NCI-H460 (cell line): ENCODE measurements around the gene FLVCR2. TPM values are rescaled to one million over a fixed set of nuclear protein-coding genes. Genes with fewer than 3 reads are reported as not detected.

Experiments
- DNase-seq: peaks from one replicate; pipeline ENCODE4 v3.0.0-alpha.2; 2016; ENCODE audit warnings: low read depth; ENCODE audit errors: extremely low read depth
- total RNA-seq: library from RNA; depleted of rRNA; stranded (reverse); fragments of >200 nt; shearing (Covaris generic); gene quantifications from 2 replicates; pipeline ENCODE4 v1.2.3, GENCODE V29; 2014

The FLVCR2 gene
- total RNA-seq, 1 experiment from 2014 or later: 0.62 TPM

DNA sequence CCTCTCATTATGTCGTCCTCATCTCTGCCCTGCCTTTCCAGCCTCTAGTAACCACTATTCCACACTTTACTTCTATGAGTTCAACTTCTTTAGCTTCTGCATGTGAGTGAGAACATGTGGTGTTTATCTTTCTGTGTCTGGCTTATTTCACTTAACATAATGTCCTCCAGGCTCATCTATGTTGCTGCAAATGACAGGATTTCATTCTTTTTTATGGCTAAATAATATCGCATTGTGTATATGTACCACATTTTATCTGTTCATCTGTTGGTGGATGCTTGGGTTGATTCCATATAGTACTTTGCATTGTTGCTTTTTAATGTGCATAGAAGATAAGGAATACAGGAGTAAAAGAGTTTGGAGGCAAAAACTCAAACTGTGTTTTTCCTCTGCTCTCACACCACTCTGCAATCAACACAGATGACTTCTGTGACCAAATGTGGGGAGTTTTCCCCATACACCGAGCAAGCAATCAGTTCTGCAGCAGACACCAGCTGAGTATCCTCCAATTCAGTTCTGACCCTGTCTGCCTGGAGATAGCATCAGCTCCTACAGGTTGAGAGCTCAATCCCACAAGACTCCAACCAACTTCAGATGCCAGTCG is 24.6 kb upstream of the FLVCR2 start:
- no peak for DNase-seq

DNA sequence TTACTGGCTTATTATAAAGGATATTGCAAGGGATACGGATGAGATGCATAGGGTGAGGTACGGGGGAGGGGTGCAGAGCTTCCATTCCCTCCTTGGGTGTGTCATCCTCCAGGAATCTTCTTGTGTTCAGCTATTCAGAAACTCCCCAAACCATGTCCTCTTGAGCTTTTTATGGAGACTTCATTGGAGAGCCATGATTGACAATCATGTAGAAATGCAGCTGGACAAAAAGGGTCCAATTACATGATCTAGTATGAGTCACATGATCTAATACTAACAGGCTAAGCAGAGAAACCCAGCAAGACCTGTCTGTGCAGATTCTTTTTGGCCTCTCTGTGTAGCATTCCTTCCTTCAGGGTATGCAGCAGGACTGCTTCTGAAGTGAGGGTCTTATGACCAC is 23.9 kb upstream of the FLVCR2 start:
- DNase-seq: no peak

DNA sequence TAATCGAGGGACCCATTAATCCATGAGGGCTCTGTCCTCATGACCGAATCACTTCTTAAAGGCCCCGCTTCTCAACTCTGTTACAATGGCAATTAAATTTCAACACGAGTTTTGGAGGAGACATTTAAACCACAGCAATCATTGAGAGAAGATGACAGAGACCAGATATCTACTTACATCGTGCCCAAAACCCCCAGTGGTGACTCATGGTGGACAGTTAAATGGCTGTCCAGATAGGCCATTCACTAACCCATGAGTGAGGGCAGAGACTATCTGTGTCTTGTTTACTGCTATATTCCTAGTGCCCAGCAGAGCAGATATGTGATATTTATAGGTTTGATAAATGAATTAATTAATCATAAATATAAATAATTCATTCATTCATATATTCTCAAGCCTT is 20.0 kb upstream of the FLVCR2 start:
- DNase-seq: no peak

DNA sequence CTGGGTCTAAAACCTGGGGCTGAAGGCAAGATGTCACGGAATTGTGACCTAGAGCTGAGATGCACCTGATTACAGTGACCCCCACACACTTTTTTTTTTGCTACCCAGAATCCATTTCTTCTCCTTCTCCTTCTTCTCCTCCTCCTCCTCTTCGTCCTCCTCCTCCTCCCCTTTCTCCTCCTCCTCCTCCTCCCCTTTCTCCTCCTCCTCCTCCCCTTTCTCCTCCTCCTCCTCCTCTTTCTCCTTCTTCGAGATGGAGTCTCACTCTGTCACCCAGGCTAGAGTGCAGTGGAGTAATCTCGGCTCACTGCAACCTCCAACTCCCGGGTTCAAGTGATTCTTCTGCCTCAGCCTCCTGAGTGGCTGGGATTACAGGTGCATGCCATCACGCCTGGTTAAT is 19.4 kb upstream of the FLVCR2 start:
- DNase-seq: no peak

- no peak for DNase-seq
Measured at GRCh38 chr14:75559451-75560222, 18.8 kb upstream of the FLVCR2 start.

GRCh38 chr14:75561013-75561432 is 17.4 kb upstream of the FLVCR2 start:
- peak; percentile 70 for DNase-seq

DNA sequence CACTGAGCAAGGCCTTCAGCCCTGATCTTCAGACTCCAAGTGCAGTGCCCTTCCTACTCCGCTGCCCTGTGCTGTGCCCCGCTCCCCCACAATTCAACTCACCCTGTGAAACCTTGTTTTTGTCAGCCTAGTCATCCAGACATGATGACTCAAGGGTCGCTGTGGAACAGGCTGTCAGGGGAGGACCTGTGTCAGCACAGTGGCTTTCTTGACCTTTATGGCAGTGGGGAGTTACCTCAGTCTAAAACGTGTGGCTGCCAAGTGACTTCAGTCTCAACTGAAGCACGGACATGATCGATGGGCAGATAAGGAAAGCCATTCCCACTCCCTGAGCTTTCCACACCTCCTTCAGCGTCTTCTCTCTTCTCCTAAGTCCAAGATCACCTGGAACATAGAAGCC is 16.3 kb upstream of the FLVCR2 start:
- DNase-seq: no peak

DNA sequence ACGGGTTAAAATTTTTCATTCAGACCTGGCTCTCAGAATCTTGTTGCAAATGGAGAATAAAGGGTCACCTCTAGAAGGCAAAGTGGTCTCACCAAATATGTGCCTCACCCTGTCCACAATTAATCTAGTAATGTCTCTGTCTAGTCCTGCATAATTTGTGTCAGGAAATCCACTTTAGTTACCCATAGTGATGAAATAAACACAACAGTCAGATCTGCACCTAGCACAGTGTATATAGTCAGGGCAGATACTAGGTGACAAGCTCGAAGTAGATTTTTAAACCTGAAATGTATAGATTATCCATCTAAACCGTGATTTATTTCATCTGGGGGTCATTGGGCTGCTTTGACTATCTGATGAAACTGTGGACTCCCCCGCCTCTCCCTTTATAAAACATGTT is 15.9 kb upstream of the FLVCR2 start:
- DNase-seq: no peak

GRCh38 chr14:75563931-75564330 is 14.5 kb upstream of the FLVCR2 start:
- DNase-seq: no peak

DNA sequence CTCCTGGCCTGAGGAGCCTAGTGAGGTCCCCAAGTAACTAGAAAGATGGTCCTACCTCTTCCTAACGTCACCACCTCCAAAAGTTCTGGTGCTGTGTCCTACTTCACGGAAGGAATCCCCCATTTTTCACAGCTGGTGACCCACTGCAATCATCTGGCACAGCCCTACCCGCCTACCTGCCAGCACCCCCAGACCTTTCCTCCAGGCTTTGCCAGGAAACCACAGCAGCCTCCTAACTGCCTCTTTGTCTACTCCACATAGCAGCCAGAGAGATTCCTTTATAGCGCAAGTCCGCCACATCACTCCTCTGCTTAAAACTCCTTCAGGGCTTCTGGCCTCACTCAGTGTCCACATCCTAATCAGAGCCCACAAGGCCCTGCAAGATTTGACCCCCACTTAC is 13.4 kb upstream of the FLVCR2 start:
- no peak for DNase-seq

DNA sequence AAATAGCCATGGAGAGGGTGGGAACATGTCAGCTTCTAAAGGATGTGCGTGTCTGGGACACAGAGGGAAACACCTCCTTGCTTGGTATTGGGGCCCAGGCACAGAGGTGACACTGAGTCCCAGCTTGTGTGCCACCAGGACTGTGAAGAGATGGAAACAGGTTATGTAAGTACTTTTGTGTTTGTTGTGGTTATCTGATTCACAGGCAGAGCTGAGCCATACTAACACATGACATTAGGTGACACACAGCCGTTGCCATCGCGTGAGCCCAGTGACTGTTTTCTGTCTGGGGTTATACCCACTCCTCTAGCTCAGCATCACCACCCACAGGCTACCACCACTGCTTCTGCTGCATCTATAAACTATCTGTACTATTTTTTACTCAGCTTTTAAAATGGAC is 12.1 kb upstream of the FLVCR2 start:
- no peak for DNase-seq

GRCh38 chr14:75566752-75567151 is 11.7 kb upstream of the FLVCR2 start:
- no peak for DNase-seq

- no peak for DNase-seq
Measured at GRCh38 chr14:75568140-75568539, 10.3 kb upstream of the FLVCR2 start.

DNA sequence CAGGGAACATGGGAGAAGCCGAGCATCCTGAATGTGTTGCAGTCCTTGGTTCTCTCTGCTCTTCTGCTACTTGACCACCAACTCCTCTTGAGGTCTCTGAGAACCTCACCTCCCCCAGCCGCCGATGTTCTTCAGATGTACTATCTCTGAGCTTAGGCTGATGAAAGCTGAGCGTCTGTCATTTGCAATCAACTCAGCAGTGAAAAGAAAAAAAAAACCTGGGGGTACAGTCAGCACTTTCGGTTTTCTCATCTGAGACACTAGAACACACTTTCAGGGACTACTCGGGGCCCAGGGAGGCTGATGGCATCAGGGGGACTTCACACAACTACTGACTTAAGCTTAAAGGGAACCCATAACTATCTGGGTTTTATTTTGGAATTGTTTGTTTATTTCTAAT is 9.6 kb upstream of the FLVCR2 start:
- no peak for DNase-seq

DNA sequence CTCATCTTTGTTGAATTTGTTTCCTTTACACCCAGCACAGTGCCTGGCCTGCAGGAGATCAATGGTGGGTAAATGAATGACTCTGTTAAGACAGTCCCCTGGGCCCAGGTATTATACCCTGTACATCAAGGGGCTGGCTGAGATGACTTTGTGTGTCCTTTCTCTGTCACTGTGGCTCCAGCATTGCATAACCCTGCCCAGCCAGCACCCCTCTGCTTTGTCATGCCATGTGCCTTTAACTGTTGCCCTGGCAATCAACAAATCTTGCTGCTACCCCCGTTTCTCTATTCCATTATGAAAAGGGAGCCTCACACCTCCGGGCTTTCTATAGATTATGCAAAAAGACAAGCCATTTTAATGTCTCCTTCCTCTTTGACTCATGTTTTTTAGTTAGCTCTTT is 7.6 kb upstream of the FLVCR2 start:
- no peak for DNase-seq

DNA sequence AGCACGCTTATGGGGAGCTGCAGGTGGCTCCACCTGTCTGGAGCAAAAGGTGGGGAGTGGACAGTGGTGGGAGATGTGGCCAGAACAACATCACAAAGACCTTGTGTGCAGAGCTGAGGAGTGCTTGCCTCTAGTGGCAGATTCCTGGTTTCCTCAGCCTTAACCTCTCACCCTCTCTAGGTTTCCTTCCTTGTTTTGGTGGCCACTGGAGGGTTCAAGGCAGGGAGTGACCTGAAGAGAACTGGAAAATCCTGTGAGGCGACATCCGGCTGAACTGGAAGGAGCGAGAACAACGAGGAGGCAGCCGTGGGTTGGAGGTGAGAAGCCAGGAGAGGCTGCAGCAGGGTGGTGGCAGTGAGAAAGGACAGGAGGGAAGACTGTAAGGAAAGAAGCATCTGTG is 6.3 kb upstream of the FLVCR2 start:
- no peak for DNase-seq

DNA sequence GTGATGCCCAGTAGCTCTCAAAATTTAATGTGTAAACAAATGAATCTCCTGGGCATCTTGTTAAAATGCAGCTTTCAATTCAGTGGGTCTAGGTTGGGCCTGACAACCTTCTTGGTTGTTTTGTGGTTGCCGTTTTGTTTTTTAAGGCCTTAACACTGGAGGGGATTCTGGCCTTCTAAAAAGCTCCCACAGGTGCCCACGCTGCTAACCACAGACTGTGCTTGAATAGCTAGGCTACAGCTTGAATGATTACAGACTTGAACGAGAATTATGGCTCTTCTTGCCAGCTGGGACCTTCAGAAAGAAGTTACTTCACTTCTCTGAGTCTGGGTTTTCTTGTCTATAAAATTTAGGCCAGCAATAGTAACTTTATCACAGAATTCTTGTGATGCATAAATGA is 1.3 kb upstream of the FLVCR2 start:
- DNase-seq: no peak

- DNase-seq: peak; percentile 80
Measured at GRCh38 chr14:75577729-75578101, 705 bp upstream of the FLVCR2 start.

GRCh38 chr14:75578786-75579337 is 442 bp downstream of the FLVCR2 start:
- no peak for DNase-seq

DNA sequence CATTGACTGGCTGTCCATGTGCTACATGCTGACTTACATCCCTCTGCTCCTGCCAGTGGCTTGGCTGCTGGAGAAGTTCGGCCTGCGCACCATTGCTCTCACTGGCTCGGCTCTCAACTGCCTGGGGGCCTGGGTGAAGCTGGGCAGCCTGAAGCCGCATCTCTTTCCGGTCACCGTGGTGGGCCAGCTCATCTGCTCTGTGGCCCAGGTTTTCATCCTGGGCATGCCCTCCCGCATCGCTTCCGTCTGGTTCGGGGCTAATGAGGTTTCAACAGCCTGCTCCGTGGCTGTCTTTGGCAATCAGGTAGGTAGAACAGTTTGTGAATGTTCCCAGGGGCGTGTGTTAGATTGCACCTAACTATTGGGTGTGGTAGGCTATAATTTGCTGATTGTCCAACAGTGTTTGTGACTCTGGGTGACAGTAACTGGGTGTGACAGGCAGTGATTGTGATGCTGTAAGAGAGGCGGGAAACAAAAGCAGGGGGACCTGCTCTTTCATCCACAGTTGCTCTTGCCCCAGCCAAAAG is 981 bp downstream of the FLVCR2 start:
- no peak for DNase-seq

DNA sequence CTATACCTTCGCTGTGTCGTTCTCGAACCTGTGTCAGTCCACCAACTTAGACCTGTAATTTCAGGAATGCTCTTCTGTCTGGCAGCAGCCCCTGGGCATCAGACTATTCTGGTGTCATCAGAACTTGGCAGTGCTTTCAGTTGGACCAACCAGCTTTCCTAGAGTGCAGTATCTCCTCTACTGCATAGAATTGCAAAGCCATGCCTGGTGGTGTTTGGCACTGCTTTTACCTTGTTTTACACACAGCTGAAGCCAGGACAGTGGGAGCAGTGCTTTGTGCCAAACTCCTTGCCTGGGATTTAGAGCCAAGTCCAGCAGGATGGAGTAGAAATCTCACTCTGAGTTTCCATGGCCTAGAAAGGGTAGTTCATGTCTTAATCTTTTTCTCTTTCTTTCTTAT is 1.5 kb downstream of the FLVCR2 start:
- DNase-seq: no peak

GRCh38 chr14:75587388-75587787 is 9.0 kb downstream of the FLVCR2 start:
- DNase-seq: no peak
